Astrocyte of the cerebellum (primary cell): ENCODE data around the gene SMYD3.
A peak's percentile ranks its signal among the peaks of the same experiment; 100 is the strongest.

Experiments used
- DNase-seq: peaks from one replicate; pipeline ENCODE4 v3.0.0-alpha.2; 2011; ENCODE audit warnings: low read depth
- H3K4me3 ChIP-seq: 2 replicates; pipeline ENCODE4 v1.5.1; 2011; ENCODE audit warnings: mild to moderate bottlenecking, low read depth, low read length, moderate library complexity
- CTCF ChIP-seq: IDR thresholded peaks from 2 replicates; pipeline ENCODE4 v1.5.1; 2012; ENCODE audit warnings: low read length, low read depth, moderate library complexity, mild to moderate bottlenecking; ENCODE audit errors: missing control alignments
- in situ Hi-C: cut with HindIII; loops from 2 replicates; pipeline ENCODE4 v1.10.0; 2017; ENCODE audit warnings: low sequenced_read_pairs

Gene SMYD3

DNA sequence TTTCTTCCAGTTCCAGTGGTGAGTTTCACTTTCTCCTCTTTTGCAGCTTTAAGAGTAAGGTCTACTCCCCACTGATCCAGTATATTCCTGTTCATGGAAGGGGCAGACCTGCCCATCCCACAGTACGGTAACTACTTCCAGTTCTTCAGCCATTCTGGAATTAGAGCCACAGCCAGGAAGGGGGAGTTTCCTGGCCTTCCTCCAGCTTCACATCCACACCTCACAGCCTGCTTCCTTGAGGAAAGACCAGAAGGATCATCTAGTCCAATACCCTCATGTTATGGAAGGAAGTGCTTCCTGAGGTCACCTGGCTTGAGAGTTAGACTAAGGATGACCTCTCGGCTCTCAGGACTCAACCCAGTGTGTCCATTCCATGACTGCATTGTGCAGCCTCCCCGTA is 754.5 kb downstream of the SMYD3 start:
- no peak for DNase-seq
- no peak overlapping the region for H3K4me3 ChIP-seq
- TF ChIP-seq CTCF = no peak

GRCh38 chr1:245751726-245752470 is 755.2 kb downstream of the SMYD3 start:
- TF ChIP-seq CTCF = no peak
- H3K4me3 ChIP-seq = no peak overlapping the region
- DNase-seq = no peak
- in situ Hi-C loops = no loop called here

More for the DNA sequence above, 754.5 kb downstream of the SMYD3 start:
- in situ Hi-C loops = no loop called here

- in situ Hi-C loops = no loop called here
- DNase-seq = peak; percentile 75
- TF ChIP-seq CTCF = no peak
- no peak overlapping the region for H3K4me3 ChIP-seq
Observed at GRCh38 chr1:245751116-245751515, 756.0 kb downstream of the SMYD3 start.

DNA sequence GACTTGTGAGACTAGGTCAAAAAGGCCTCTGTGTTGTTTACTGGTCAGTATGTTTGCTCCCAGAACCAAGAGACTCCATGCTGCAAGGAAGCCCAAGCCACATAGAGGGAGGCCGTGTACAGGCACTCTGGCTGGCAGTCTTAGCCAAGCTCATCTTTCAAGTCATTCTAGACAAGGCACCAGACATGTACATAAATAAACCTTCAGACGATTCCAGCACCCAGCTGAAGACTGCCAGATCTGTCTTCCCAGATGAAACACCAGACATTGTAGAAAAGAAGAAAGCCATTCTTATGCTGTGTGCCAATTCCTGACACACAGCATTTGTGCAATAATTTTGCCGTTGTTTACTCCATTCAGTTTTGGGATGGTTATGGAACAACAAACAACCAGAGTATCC is 756.8 kb downstream of the SMYD3 start:
- TF ChIP-seq CTCF = no peak
- in situ Hi-C loops = no loop called here
- no peak overlapping the region for H3K4me3 ChIP-seq
- no peak for DNase-seq

GRCh38 chr1:245749053-245749452 is 758.0 kb downstream of the SMYD3 start:
- in situ Hi-C loops = no loop called here
- DNase-seq = no peak
- TF ChIP-seq CTCF = no peak
- no peak overlapping the region for H3K4me3 ChIP-seq

- no peak for DNase-seq
- in situ Hi-C loops = no loop called here
- no peak overlapping the region for H3K4me3 ChIP-seq
- TF ChIP-seq CTCF = no peak
Observed at GRCh38 chr1:245748646-245749045, 758.4 kb downstream of the SMYD3 start.

- in situ Hi-C loops = no loop called here
- DNase-seq = no peak
- TF ChIP-seq CTCF = no peak
- no peak overlapping the region for H3K4me3 ChIP-seq
Observed at GRCh38 chr1:245748240-245748639, 758.8 kb downstream of the SMYD3 start.
